GM19239 (cell line): ENCODE data around the gene ITIH3.

ENCODE experiments used
- DNase-seq: peaks from one replicate; pipeline ENCODE4 v3.0.0; 2011; ENCODE audit warnings: low spot score; ENCODE audit not compliant: insufficient read length
- FAIRE-seq: peaks from 2 replicates; lab custom pipeline; 2011; peaks lifted over from hg19 to GRCh38; lab: Jason Lieb, UNC

The ITIH3 gene

GRCh38 chr3:52777959-52778805 lies 16.4 kb upstream of the ITIH3 start:
- FAIRE-seq (no peak), DNase-seq (no peak)

GRCh38 chr3:52779011-52779836 lies 15.4 kb upstream of the ITIH3 start:
- DNase-seq, result no peak
- peak; percentile 91 for FAIRE-seq

GRCh38 chr3:52779837-52780585 lies 14.6 kb upstream of the ITIH3 start:
- DNase-seq (no peak), FAIRE-seq (no peak)

- FAIRE-seq (no peak), DNase-seq (no peak)
Measured at GRCh38 chr3:52781741-52782140, 12.9 kb upstream of the ITIH3 start.

GRCh38 chr3:52782412-52783210 lies 12.0 kb upstream of the ITIH3 start:
- no peak for DNase-seq
- no peak for FAIRE-seq

GRCh38 chr3:52783211-52783555 lies 11.4 kb upstream of the ITIH3 start:
- FAIRE-seq, result no peak
- DNase-seq, result no peak

- no peak for FAIRE-seq
- DNase-seq, result no peak
Measured at GRCh38 chr3:52784021-52784621, 10.5 kb upstream of the ITIH3 start.

GRCh38 chr3:52784931-52785590 lies 9.5 kb upstream of the ITIH3 start:
- DNase-seq, result no peak
- no peak for FAIRE-seq

GRCh38 chr3:52786330-52787215 lies 8.0 kb upstream of the ITIH3 start:
- no peak for FAIRE-seq

GRCh38 chr3:52787246-52787645 lies 7.3 kb upstream of the ITIH3 start:
- DNase-seq, result no peak
- no peak for FAIRE-seq

More at GRCh38 chr3:52786330-52787215, 8.0 kb upstream of the ITIH3 start:
- DNase-seq, result no peak

GRCh38 chr3:52787672-52788625 lies 6.6 kb upstream of the ITIH3 start:
- no peak for FAIRE-seq
- no peak for DNase-seq

GRCh38 chr3:52788890-52789745 lies 5.5 kb upstream of the ITIH3 start:
- FAIRE-seq, result no peak
- no peak for DNase-seq

GRCh38 chr3:52789746-52790040 lies 4.9 kb upstream of the ITIH3 start:
- FAIRE-seq, result no peak
- no peak for DNase-seq

- FAIRE-seq, result no peak
- no peak for DNase-seq
Measured at GRCh38 chr3:52790337-52790736, 4.3 kb upstream of the ITIH3 start.

GRCh38 chr3:52790741-52791140 lies 3.9 kb upstream of the ITIH3 start:
- DNase-seq (no peak), FAIRE-seq (no peak)

- DNase-seq, result no peak
- no peak for FAIRE-seq
Measured at GRCh38 chr3:52791366-52791765, 3.2 kb upstream of the ITIH3 start.
